Fibroblast of lung (primary cell): Measurements from ENCODE around the gene AMMECR1L. TPM values are rescaled to one million over a fixed set of nuclear protein-coding genes. Genes with fewer than 3 reads are reported as not detected.

Source experiments
- DNase-seq, 2 donors: peaks; one replicate each; pipeline versions ENCODE4 v3.0.0 to v3.0.0-alpha.2; 2010; ENCODE audit warnings: low read depth in 2 of 2
- H2AFZ ChIP-seq: 2 replicates; pipeline ENCODE4 v1.5.1; 2012; ENCODE audit warnings: low read length, control low read depth, inconsistent platforms
- H3K27ac ChIP-seq: 2 replicates; pipeline ENCODE4 v1.5.1; 2011; ENCODE audit warnings: low read length, control low read depth; ENCODE audit not compliant: insufficient read depth
- H3K27me3 ChIP-seq: 2 replicates; pipeline ENCODE4 v1.5.1; 2011; ENCODE audit warnings: mild to moderate bottlenecking, low read length; ENCODE audit not compliant: control insufficient read depth, insufficient read depth
- H3K36me3 ChIP-seq: 2 replicates; pipeline ENCODE4 v1.5.1; 2011; ENCODE audit warnings: low read length; ENCODE audit not compliant: control insufficient read depth, insufficient read depth
- H3K4me1 ChIP-seq: 2 replicates; pipeline ENCODE4 v1.5.1; 2011; ENCODE audit warnings: low read length; ENCODE audit not compliant: control insufficient read depth, insufficient read depth; ENCODE audit errors: extremely low read depth
- H3K4me2 ChIP-seq: 2 replicates; pipeline ENCODE4 v1.5.1; 2011; ENCODE audit warnings: low read length, control low read depth; ENCODE audit not compliant: insufficient read depth; ENCODE audit errors: extremely low read depth
- H3K4me3 ChIP-seq, 4 experiments: fragments of 200-600 bp in 1 of 4; sonication (generic) in 1 of 4; replicated peaks in 1 of 4; 2 replicates each; pipeline ENCODE4 v1.5.1; 2011 to 2016; ENCODE audit warnings: low read length in 4 of 4, low read depth in 3 of 4, mild to moderate bottlenecking in 3 of 4, control low read depth in 2 of 4, inconsistent platforms in 1 of 4, mixed read lengths in 1 of 4; ENCODE audit not compliant: insufficient read depth in 1 of 4; ENCODE audit errors: control extremely low read depth in 1 of 4
- H3K79me2 ChIP-seq: 2 replicates; pipeline ENCODE4 v1.5.1; 2012; ENCODE audit warnings: mild to moderate bottlenecking, low read length, inconsistent platforms; ENCODE audit not compliant: control insufficient read depth, insufficient read depth
- H3K9ac ChIP-seq: 2 replicates; pipeline ENCODE4 v1.5.1; 2011; ENCODE audit warnings: mild to moderate bottlenecking, low read length, control low read depth; ENCODE audit not compliant: insufficient read depth
- H3K9me3 ChIP-seq: 2 replicates; pipeline ENCODE4 v1.5.1; 2012; ENCODE audit warnings: low read depth, low read length; ENCODE audit not compliant: control insufficient read depth, insufficient read depth
- H4K20me1 ChIP-seq: 2 replicates; pipeline ENCODE4 v1.5.1; 2011; ENCODE audit warnings: low read length; ENCODE audit not compliant: control insufficient read depth, insufficient read depth; ENCODE audit errors: extremely low read depth
- CTCF ChIP-seq, 2 donors: IDR thresholded peaks in 1 of 2; conservative IDR thresholded peaks in 1 of 2; 1 replicate in 1 of 2; 2 replicates in 1 of 2; pipeline ENCODE4 v1.5.1; 2011 to 2012; ENCODE audit warnings: low read length in 2 of 2, control low read depth in 1 of 2, inconsistent platforms in 1 of 2, low read depth in 1 of 2, mild to moderate bottlenecking in 1 of 2
- EZH2 ChIP-seq: IDR thresholded peaks from 2 replicates; pipeline ENCODE4 v1.5.1; 2012; ENCODE audit warnings: low read length, control low read depth, mild to moderate bottlenecking; ENCODE audit errors: missing control alignments
- polyA plus RNA-seq, 2 donors: library from polyadenylated mRNA; depleted of rRNA in 1 of 2; stranded (reverse) in 1 of 2; unstranded in 1 of 2; fragments of >200 nt; gene quantifications; 2 replicates each; pipeline ENCODE4 v1.2.1, GENCODE V29; 2011 to 2012; ENCODE audit warnings: missing spikeins in 1 of 2
- total RNA-seq: library from RNA; depleted of rRNA; stranded (reverse); fragments of >200 nt; gene quantifications from 2 replicates; pipeline ENCODE4 v1.2.1, GENCODE V29; 2014

AMMECR1L gene
- total and polyA plus RNA-seq, 2 donors (not counting 1 experiment from before 2014, with no cell fraction given) = 16.8 TPM

DNA sequence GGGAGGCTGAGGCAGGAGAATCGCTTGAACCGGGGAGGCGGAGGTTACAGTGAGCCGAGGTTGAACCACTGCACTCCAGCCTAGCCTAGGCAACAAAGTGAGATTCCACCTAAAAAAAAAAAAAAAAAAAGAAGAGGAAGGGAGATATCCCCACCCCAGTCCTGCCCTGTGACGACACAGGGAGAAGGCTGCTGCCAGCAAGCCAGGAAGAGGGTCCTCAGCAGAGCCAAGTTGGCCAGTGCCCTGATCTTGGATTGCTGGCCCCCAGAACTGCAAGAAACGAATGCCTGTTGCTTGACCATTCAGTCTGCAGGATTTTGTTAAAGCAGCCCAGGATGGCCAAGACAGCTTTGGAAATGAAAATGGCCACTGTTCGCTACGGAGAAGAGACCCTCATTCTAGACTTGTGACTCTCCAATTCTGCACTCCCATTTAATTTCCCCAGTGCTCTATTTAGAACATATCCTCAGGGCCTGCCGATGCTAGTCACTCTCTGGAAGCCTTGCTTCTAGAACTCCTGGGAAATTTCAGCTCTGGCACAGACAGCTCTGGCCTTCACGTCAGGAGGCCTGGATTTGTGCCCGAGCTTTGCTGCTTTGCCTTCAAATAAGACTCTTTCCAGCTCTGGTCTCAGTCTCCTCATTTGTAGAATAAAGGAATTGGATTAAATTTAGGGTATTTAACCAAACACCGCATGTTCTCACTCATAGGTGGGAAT is 15.7 kb upstream of the AMMECR1L start:
- no peaks in the 10 kb centered on the region for H3K27me3 ChIP-seq
- no peaks in the 10 kb centered on the region for H3K36me3 ChIP-seq
- no peak overlapping the region for H3K27ac ChIP-seq
- H3K4me2 ChIP-seq = no peak overlapping the region
- TF ChIP-seq EZH2 (no peak), CTCF (conservative IDR thresholded peaks at IDR 0.05 in 1 of 2, IDR thresholded peaks at IDR 0.05 in 1 of 2; ENCODE audit: low read depth in 1 of 2, low read length in 2 of 2) (no peak)
- DNase-seq = peak in 1 of 2 donors; percentile 47
- no peak overlapping the region for H3K9ac ChIP-seq
- no peaks in the 10 kb centered on the region for H3K79me2 ChIP-seq
- H3K4me1 ChIP-seq = no peaks in the 10 kb centered on the region
- H2AFZ ChIP-seq = no peak overlapping the region
- no peak overlapping the region for H3K4me3 ChIP-seq
- no peaks in the 10 kb centered on the region for H3K9me3 ChIP-seq
- H4K20me1 ChIP-seq = no peaks in the 10 kb centered on the region

GRCh38 chr2:127897531-127898211 is 11.9 kb upstream of the AMMECR1L start:
- no peak overlapping the region for H3K27ac ChIP-seq

More at GRCh38 chr2:127897531-127898211, 11.9 kb upstream of the AMMECR1L start:
- H3K9me3 ChIP-seq = no peaks in the 10 kb centered on the region
- no peak for DNase-seq
- H2AFZ ChIP-seq = no peak overlapping the region
- no peaks in the 10 kb centered on the region for H3K36me3 ChIP-seq
- TF ChIP-seq EZH2 (no peak), CTCF (conservative IDR thresholded peaks at IDR 0.05 in 1 of 2, IDR thresholded peaks at IDR 0.05 in 1 of 2; ENCODE audit: low read depth in 1 of 2, low read length in 2 of 2) (no peak)
- H4K20me1 ChIP-seq = no peaks in the 10 kb centered on the region
- H3K4me3 ChIP-seq = no peak overlapping the region
- no peaks in the 10 kb centered on the region for H3K79me2 ChIP-seq
- no peaks in the 10 kb centered on the region for H3K27me3 ChIP-seq
- H3K4me1 ChIP-seq = no peaks in the 10 kb centered on the region
- no peak overlapping the region for H3K9ac ChIP-seq
- H3K4me2 ChIP-seq = no peak overlapping the region
